GM19099 (cell line): ENCODE data around the gene CPEB4.

Source experiments
- POLR2A ChIP-seq: IDR thresholded peaks from 3 replicates; pipeline ENCODE4 v1.6.1; 2011; ENCODE audit warnings: low read depth; ENCODE audit not compliant: insufficient read length; ENCODE audit errors: extremely low read depth

Gene CPEB4

GRCh38 chr5:173964506-173964905, 76.4 kb downstream of the CPEB4 start:
- no peak for TF ChIP-seq POLR2A

GRCh38 chr5:173967241-173967640, 79.1 kb downstream of the CPEB4 start:
- TF ChIP-seq POLR2A = no peak

- no peak for TF ChIP-seq POLR2A
Measured at GRCh38 chr5:173968154-173968797, 80.1 kb downstream of the CPEB4 start.

- no peak for TF ChIP-seq POLR2A
Measured at GRCh38 chr5:173969167-173970049, 81.3 kb downstream of the CPEB4 start.

- no peak for TF ChIP-seq POLR2A
Measured at GRCh38 chr5:173970878-173971650, 82.9 kb downstream of the CPEB4 start.

GRCh38 chr5:173971681-173972345, 83.7 kb downstream of the CPEB4 start:
- no peak for TF ChIP-seq POLR2A

- TF ChIP-seq POLR2A = no peak
Measured at GRCh38 chr5:173972607-173972924, 84.4 kb downstream of the CPEB4 start.

- TF ChIP-seq POLR2A = no peak
Measured at GRCh38 chr5:173972925-173973615, 84.9 kb downstream of the CPEB4 start.

- no peak for TF ChIP-seq POLR2A
Measured at GRCh38 chr5:173973616-173973969, 85.4 kb downstream of the CPEB4 start.

GRCh38 chr5:173974688-173975239, 86.6 kb downstream of the CPEB4 start:
- TF ChIP-seq POLR2A = no peak

- TF ChIP-seq POLR2A = no peak
Measured at GRCh38 chr5:173981185-173981761, 93.1 kb downstream of the CPEB4 start.

- no peak for TF ChIP-seq POLR2A
Measured at GRCh38 chr5:173984218-173984617, 96.1 kb downstream of the CPEB4 start.

GRCh38 chr5:173988554-173989431, 100.6 kb downstream of the CPEB4 start, which contains the start of gene C5orf47:
Gene C5orf47 (plus strand): TSS chr5:173989170. CDS start chr5:173989264, 94 bp downstream.
- no peak for TF ChIP-seq POLR2A
